Measurements from ENCODE around the gene YJU2. TPM values are rescaled to one million over a fixed set of nuclear protein-coding genes. Genes with fewer than 3 reads are reported as not detected.
A peak's percentile ranks its signal among the peaks of the same experiment; 100 is the strongest.

YJU2 gene
- total and polyA plus RNA-seq, 2 experiments from 2014 or later = 28.8 to 33.4 TPM

DNA sequence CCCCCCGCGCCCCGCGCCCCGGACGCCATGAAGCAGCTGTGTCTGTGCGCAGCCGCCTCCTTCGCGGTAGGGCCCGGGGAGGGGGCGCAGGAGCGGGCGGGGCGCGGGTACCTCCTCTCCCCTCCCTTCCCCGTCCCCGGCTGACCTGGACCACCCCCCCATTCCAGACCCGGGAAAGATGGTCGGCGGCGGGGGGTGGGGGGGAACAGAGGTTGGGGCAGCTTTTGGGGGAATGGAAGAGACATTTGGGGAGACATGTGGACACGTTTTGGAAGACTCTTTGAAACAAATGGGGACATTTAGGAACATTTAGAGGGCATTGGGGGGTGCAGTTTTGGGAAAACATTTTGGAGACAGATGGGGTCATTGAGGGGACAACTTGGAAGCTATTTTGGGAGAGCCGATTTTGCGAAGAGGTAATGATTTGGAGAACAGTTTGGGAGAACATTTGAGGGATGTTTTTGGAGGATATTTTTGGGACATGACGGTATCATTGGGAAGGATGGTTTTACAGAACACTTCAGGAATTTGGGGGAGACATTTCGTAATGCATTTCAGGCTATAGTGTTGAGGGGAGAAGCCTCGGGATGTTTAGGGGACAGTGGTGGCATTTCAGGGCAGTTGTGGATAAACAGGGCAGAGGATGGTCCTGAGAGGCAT lies 48.3 kb upstream of the YJU2 start:
- H3K27me3 Mint-ChIP-seq (ENCODE audit: insufficient read depth, low read depth, poor library complexity) = peaks cover 21% of the 10 kb centered on the region
- H3K36me3 Mint-ChIP-seq (ENCODE audit: low read depth) = peaks cover 8% of the 10 kb centered on the region; the same call in 1 of the 3 replicates
- peaks cover 5% of the 10 kb centered on the region for H3K9me2 ChIP-seq (ENCODE audit: insufficient read depth)
- H3K4me1 ChIP-seq (ENCODE audit: insufficient read depth) = peaks cover 3% of the 10 kb centered on the region; the same call in 1 of the 2 replicates
- no peaks in the 10 kb centered on the region for H3K79me2 ChIP-seq (replicated peaks; ENCODE audit: insufficient read depth)
- peak overlapping the region; percentile 81 for H3K4me3 ChIP-seq
- H3F3A ChIP-seq (replicated peaks; ENCODE audit: low read depth) = peaks cover 14% of the 10 kb centered on the region
- H4K20me1 ChIP-seq (replicated peaks; ENCODE audit: insufficient read depth) = no peaks in the 10 kb centered on the region
- peaks cover 11% of the 10 kb centered on the region for H3K9me3 Mint-ChIP-seq
- TF ChIP-seq STAT1 (IDR thresholded peaks at IDR 0.05; ENCODE audit: unreplicated experiment) (no peak), EZH2phosphoT487 (IDR thresholded peaks at IDR 0.05; ENCODE audit: unreplicated experiment) (no peak), POLR2AphosphoS5 (IDR thresholded peaks at IDR 0.05; ENCODE audit: low read depth) (peak; percentile 54; the same call in 1 of the 2 replicates), EZH2 (IDR thresholded peaks at IDR 0.05; ENCODE audit: low read depth, unreplicated experiment) (no peak)
- TF ChIP-seq, protein P1, sequence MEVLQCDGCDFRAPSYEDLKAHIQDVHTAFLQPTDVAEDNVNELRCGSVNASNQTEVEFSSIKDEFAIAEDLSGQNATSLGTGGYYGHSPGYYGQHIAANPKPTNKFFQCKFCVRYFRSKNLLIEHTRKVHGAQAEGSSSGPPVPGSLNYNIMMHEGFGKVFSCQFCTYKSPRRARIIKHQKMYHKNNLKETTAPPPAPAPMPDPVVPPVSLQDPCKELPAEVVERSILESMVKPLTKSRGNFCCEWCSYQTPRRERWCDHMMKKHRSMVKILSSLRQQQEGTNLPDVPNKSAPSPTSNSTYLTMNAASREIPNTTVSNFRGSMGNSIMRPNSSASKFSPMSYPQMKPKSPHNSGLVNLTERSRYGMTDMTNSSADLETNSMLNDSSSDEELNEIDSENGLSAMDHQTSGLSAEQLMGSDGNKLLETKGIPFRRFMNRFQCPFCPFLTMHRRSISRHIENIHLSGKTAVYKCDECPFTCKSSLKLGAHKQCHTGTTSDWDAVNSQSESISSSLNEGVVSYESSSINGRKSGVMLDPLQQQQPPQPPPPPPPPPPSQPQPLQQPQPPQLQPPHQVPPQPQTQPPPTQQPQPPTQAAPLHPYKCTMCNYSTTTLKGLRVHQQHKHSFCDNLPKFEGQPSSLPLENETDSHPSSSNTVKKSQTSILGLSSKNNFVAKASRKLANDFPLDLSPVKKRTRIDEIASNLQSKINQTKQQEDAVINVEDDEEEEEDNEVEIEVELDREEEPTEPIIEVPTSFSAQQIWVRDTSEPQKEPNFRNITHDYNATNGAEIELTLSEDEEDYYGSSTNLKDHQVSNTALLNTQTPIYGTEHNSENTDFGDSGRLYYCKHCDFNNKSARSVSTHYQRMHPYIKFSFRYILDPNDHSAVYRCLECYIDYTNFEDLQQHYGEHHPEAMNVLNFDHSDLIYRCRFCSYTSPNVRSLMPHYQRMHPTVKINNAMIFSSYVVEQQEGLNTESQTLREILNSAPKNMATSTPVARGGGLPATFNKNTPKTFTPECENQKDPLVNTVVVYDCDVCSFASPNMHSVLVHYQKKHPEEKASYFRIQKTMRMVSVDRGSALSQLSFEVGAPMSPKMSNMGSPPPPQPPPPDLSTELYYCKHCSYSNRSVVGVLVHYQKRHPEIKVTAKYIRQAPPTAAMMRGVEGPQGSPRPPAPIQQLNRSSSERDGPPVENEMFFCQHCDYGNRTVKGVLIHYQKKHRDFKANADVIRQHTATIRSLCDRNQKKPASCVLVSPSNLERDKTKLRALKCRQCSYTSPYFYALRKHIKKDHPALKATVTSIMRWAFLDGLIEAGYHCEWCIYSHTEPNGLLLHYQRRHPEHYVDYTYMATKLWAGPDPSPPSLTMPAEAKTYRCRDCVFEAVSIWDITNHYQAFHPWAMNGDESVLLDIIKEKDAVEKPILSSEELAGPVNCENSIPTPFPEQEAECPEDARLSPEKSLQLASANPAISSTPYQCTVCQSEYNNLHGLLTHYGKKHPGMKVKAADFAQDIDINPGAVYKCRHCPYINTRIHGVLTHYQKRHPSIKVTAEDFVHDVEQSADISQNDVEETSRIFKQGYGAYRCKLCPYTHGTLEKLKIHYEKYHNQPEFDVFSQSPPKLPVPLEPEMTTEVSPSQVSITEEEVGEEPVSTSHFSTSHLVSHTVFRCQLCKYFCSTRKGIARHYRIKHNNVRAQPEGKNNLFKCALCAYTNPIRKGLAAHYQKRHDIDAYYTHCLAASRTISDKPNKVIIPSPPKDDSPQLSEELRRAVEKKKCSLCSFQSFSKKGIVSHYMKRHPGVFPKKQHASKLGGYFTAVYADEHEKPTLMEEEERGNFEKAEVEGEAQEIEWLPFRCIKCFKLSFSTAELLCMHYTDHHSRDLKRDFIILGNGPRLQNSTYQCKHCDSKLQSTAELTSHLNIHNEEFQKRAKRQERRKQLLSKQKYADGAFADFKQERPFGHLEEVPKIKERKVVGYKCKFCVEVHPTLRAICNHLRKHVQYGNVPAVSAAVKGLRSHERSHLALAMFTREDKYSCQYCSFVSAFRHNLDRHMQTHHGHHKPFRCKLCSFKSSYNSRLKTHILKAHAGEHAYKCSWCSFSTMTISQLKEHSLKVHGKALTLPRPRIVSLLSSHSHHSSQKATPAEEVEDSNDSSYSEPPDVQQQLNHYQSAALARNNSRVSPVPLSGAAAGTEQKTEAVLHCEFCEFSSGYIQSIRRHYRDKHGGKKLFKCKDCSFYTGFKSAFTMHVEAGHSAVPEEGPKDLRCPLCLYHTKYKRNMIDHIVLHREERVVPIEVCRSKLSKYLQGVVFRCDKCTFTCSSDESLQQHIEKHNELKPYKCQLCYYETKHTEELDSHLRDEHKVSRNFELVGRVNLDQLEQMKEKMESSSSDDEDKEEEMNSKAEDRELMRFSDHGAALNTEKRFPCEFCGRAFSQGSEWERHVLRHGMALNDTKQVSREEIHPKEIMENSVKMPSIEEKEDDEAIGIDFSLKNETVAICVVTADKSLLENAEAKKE (CRISPR knock-in tag; IDR thresholded peaks at IDR 0.05) = no peak
- peaks cover 21% of the 10 kb centered on the region for H3K4me1 Mint-ChIP-seq
- peak; percentile 26 for DNase-seq (ENCODE audit: low spot score)
- peak overlapping the region; percentile 88 for H3K4me2 ChIP-seq
- H3K27ac Mint-ChIP-seq = no peak overlapping the region
- H3K4me3 Mint-ChIP-seq = peak overlapping the region; percentile 70
- H2AFZ ChIP-seq = peak overlapping the region; percentile 63; the same call in 1 of the 2 replicates
- H3K27ac ChIP-seq (ENCODE audit: low read depth) = no peak overlapping the region
- no peak for ATAC-seq
- no peaks in the 10 kb centered on the region for H3K36me3 ChIP-seq (ENCODE audit: insufficient read depth)
- peaks cover 6% of the 10 kb centered on the region; the same call in 1 of the 2 replicates for H3K27me3 ChIP-seq (ENCODE audit: insufficient read depth)
